Superior temporal gyrus (tissue), 1 donor: Measurements from ENCODE around the gene LYPD3.
A peak's percentile ranks its signal among the peaks of the same experiment; 100 is the strongest.

Source experiments
- DNase-seq: peaks from one replicate; pipeline ENCODE4 v3.0.0-alpha.2; 2016; ENCODE audit errors: extremely low spot score

LYPD3 gene

GRCh38 chr19:43485951-43486350 lies 20.5 kb upstream of the LYPD3 start:
- DNase-seq, result no peak

GRCh38 chr19:43483281-43483680 lies 17.9 kb upstream of the LYPD3 start:
- no peak for DNase-seq

GRCh38 chr19:43482193-43482592 lies 16.8 kb upstream of the LYPD3 start:
- DNase-seq, result no peak

GRCh38 chr19:43481701-43482100 lies 16.3 kb upstream of the LYPD3 start:
- DNase-seq, result no peak

GRCh38 chr19:43480574-43480973 lies 15.2 kb upstream of the LYPD3 start:
- DNase-seq, result no peak

- DNase-seq, result no peak
Observed at GRCh38 chr19:43479961-43480561, 14.7 kb upstream of the LYPD3 start.

GRCh38 chr19:43479226-43479625 lies 13.8 kb upstream of the LYPD3 start:
- no peak for DNase-seq

GRCh38 chr19:43478323-43478722 lies 12.9 kb upstream of the LYPD3 start:
- DNase-seq, result no peak

- no peak for DNase-seq
Observed at GRCh38 chr19:43476606-43477005, 11.2 kb upstream of the LYPD3 start.

- DNase-seq, result peak; percentile 90
Observed at GRCh38 chr19:43474986-43475705, 9.7 kb upstream of the LYPD3 start.

GRCh38 chr19:43474487-43474886 lies 9.1 kb upstream of the LYPD3 start:
- DNase-seq, result no peak

GRCh38 chr19:43471091-43471490 lies 5.7 kb upstream of the LYPD3 start:
- DNase-seq, result no peak

GRCh38 chr19:43470288-43470687 lies 4.9 kb upstream of the LYPD3 start:
- DNase-seq, result no peak

- DNase-seq, result no peak
Observed at GRCh38 chr19:43469160-43469480, 3.7 kb upstream of the LYPD3 start.

- DNase-seq, result no peak
Observed at GRCh38 chr19:43468354-43469159, 3.1 kb upstream of the LYPD3 start.

- DNase-seq, result no peak
Observed at GRCh38 chr19:43467730-43468129, 2.3 kb upstream of the LYPD3 start.

GRCh38 chr19:43467276-43467675 lies 1.9 kb upstream of the LYPD3 start:
- no peak for DNase-seq

GRCh38 chr19:43466793-43467192 lies 1.4 kb upstream of the LYPD3 start:
- no peak for DNase-seq

GRCh38 chr19:43464134-43464775 lies 1.2 kb downstream of the LYPD3 start:
- no peak for DNase-seq

- DNase-seq, result peak; percentile 84
Observed at GRCh38 chr19:43463381-43464133, 1.9 kb downstream of the LYPD3 start.

- no peak for DNase-seq
Observed at GRCh38 chr19:43462785-43463380, 2.5 kb downstream of the LYPD3 start.
